HFFc6 (cell line): Measurements from ENCODE around the gene MEF2B. TPM values are rescaled to one million over a fixed set of nuclear protein-coding genes. Genes with fewer than 3 reads are reported as not detected.
"Not testable (repeated sequence)": the region's sequence is repeated elsewhere in the genome, so short reads cannot be mapped to it uniquely, and the experiment has no call there.

ENCODE experiments used
- DNase-seq: peaks from one replicate; pipeline ENCODE4 v3.0.0-alpha.2; 2018
- H3K27ac Mint-ChIP-seq: 2 replicates; pipeline ENCODE4 v1.8.0; 2020; ENCODE audit warnings: mild to moderate bottlenecking, mixed read lengths
- H3K27me3 Mint-ChIP-seq: 2 replicates; pipeline ENCODE4 v1.8.0; 2021; ENCODE audit warnings: mild to moderate bottlenecking, moderate library complexity, mixed read lengths; ENCODE audit not compliant: insufficient read depth
- H3K36me3 Mint-ChIP-seq: 2 replicates; pipeline ENCODE4 v1.8.0; 2021; ENCODE audit warnings: low read depth, mixed read lengths
- H3K4me1 Mint-ChIP-seq: 2 replicates; pipeline ENCODE4 v1.8.0; 2020; ENCODE audit warnings: low read depth, mixed read lengths
- H3K4me3 Mint-ChIP-seq: 2 replicates; pipeline ENCODE4 v1.8.0; 2020; ENCODE audit warnings: mild to moderate bottlenecking, moderate library complexity, mixed read lengths
- H3K9me3 Mint-ChIP-seq: 2 replicates; pipeline ENCODE4 v1.8.0; 2020; ENCODE audit warnings: mild to moderate bottlenecking, mixed read lengths
- total RNA-seq, 6 experiments: library from RNA; stranded (reverse); fragmentation: NEBNext Ultra II Directional; extraction: Animal tissue kit (Norgen Biotek cat#: 25700); gene quantifications; 2 replicates in 1 of 6; 3 replicates in 5 of 6; pipeline ENCODE4 v1.2.3, GENCODE V29; 2021
- TF ChIP-seq, protein P1 (sequence below): fragments of 200-600 bp; sonication (generic); IDR thresholded peaks from 2 replicates; pipeline ENCODE4 v1.5.0; 2021; ENCODE audit warnings: antibody characterized with exemption, mild to moderate bottlenecking

The MEF2B gene
- total RNA-seq, 6 experiments from 2014 or later = 0.20 to 1.9 (median 0.82) TPM

DNA sequence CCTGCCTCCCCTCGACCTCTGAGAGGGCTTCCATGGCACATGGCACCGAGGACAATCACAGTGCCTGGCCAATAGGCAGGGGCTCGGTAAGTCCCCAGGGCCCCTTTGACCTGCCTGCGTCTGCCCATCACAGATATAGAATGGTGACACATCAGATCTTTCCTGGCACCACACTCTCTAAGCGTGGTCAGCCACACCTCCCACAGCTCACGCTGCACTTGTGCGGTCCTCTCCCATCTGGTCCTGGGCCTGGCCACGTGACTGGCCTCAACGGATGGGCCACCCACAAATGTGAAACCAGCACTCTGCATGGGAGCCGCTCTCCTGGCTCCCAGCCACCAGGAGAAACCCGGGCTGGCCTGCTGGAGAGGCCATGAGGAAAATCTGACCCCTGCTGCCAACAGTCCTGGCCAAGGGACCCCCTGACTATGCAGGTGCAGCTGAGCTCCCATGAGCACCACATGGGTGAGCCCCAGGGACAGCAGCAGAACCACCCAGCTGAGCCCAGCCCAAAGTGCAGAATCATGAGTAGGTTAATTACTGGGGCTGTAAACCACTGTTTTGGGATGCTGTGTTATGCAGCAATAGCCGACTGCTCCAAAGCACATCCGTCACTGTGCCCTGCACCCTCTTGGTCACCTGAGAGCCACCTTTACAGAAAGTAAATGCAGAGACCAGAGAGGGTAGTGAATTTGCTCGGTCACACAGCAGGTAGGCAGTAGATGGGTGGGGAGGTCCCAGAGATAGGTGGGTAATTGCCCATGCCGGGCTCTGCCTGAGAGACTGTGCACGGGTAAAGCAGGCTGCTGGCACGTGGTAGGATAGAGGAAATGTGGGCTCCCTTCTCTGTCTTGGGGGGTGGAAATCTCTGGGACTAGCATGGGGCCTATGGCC is 9.7 kb upstream of the MEF2B start:
- TF ChIP-seq, protein P1, sequence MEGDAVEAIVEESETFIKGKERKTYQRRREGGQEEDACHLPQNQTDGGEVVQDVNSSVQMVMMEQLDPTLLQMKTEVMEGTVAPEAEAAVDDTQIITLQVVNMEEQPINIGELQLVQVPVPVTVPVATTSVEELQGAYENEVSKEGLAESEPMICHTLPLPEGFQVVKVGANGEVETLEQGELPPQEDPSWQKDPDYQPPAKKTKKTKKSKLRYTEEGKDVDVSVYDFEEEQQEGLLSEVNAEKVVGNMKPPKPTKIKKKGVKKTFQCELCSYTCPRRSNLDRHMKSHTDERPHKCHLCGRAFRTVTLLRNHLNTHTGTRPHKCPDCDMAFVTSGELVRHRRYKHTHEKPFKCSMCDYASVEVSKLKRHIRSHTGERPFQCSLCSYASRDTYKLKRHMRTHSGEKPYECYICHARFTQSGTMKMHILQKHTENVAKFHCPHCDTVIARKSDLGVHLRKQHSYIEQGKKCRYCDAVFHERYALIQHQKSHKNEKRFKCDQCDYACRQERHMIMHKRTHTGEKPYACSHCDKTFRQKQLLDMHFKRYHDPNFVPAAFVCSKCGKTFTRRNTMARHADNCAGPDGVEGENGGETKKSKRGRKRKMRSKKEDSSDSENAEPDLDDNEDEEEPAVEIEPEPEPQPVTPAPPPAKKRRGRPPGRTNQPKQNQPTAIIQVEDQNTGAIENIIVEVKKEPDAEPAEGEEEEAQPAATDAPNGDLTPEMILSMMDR = no peak
- H3K27ac Mint-ChIP-seq = no peak overlapping the region
- no peak overlapping the region for H3K4me3 Mint-ChIP-seq
- no peaks in the 10 kb centered on the region for H3K4me1 Mint-ChIP-seq
- no peaks in the 10 kb centered on the region; the same call in 1 of the 2 replicates for H3K9me3 Mint-ChIP-seq
- no peaks in the 10 kb centered on the region; the same call in 1 of the 2 replicates for H3K27me3 Mint-ChIP-seq
- peaks cover 30% of the 10 kb centered on the region for H3K36me3 Mint-ChIP-seq
- no peak for DNase-seq

DNA sequence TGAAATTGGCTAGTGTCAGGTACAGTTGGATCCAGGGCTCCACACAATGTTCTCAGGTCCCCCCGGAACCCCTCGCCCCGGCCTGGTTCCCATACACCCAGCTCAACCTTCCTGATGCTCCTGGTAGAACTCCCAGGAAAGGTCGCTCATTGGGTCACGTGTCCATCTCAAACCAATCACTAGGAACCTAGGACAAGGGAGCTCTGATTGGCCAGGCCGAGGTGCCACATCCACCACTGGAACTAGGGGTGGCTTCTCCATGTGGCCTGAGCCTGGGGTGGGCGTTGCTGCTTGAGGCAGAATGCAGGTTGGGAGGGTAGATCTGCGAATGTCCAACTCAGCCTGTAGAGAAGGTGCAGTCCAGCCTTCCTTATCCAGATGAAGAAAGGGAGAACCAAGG is 6.9 kb upstream of the MEF2B start:
- Mint-ChIP-seq H3K4me1 (no peaks in the 10 kb centered on the region), H3K36me3 (peaks cover 20% of the 10 kb centered on the region), H3K27me3 (no peaks in the 10 kb centered on the region; the same call in 1 of the 2 replicates), H3K27ac (no peak overlapping the region), H3K4me3 (no peak overlapping the region), H3K9me3 (no peaks in the 10 kb centered on the region; the same call in 1 of the 2 replicates)
- TF ChIP-seq, protein P1 = no peak
- no peak for DNase-seq

DNA sequence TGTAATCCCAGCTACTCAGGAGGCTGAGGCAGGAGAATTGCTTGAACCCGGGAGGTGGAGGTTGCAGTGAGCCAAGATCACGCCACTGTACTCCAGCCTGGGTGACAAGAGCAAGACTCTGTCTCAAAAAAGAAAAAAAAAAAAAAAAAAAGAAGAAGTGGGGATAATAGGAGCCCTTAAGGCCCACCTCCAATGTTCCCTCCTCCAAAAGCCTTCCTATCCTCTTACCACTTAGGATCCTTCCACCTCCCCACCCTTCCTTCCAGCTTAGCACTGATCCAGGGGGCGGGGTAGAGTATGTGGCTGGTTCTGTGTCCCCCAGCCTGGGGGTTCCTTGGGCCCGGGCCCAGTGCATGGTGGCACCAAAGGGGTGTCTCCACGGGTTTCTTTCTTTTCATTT is 3.2 kb upstream of the MEF2B start:
- not testable (repeated sequence) for H3K27ac Mint-ChIP-seq, H3K36me3 Mint-ChIP-seq, H3K4me3 Mint-ChIP-seq, H3K27me3 Mint-ChIP-seq, H3K9me3 Mint-ChIP-seq, DNase-seq, H3K4me1 Mint-ChIP-seq

DNA sequence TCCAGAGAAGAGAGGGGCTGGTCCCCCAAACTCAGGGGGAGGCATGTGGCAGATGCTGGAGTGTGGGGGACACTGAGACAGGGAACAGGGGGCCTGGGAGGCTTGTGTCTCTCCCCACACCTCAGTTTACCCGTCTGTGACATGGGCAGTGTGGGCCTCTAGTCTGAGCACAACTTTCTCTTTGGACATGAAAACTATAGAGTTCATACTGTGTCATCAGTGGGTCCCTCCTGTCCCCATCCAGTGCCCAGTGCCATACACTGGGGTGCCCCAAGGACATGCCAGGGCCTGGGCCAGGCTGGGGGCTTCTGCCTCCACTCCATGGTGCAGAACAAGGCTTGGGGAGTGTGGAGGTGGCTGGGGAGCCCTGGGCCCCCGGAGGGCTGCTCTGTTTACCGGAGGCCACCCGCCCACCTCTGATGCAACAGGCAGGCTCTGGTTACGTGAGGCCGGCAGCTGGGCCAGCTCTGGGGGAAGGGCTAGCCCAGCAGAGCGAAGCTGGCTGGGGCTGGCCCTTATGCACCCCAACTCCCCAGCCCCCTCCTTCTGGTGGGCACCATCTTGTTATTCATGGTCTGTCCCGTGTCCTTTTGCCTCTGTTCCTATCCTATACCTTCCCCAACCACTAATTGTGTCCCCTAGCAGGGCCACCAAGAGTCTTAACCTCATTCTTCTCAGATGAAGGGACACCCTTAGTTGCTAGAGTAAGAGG is 1.9 kb upstream of the MEF2B start:
- Mint-ChIP-seq H3K27ac (no peak overlapping the region), H3K9me3 (no peaks in the 10 kb centered on the region), H3K4me1 (no peaks in the 10 kb centered on the region), H3K36me3 (peaks cover 3% of the 10 kb centered on the region; the same call in 1 of the 2 replicates), H3K27me3 (no peaks in the 10 kb centered on the region; the same call in 1 of the 2 replicates), H3K4me3 (no peak overlapping the region)
- TF ChIP-seq, protein P1 = no peak
- DNase-seq = no peak

DNA sequence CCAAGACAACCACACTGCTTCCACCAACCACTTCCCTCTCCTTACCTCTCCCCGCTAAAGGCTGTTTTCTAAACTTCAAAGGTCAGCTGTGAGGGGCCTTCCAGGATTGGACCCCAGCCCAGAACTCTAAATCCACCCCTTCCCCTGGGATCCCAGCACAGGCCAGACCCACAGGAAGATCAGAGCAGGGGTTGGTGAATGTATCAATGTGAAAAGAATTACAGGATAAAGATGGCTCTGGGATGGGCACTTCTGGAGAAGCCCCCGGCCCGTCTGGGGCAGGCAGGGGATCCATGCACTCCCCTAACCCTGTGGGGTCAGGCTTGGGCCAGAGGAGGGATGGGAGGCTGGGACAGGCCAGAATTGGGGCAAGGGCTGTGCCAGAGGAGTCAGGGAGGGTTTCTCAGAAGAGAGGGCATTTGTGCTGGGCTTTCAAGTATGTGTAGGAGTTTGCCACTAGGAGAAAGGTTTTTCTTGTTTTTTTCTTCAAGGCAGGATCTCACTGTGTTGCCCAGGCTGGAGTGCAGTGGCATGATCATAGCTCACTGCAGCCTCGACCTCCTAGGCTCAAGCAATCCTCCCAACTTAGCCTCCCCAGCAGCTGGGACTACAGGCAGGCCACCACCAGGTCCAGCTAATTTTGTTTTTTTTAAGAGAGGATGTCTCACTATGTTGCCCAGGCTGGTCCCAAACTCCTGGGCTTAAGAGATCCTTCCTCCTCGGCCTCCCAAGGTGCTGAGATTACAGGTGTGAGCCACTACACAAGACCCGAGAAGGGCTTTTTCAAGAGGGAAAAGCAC is 1.0 kb upstream of the MEF2B start:
- no peaks in the 10 kb centered on the region for H3K36me3 Mint-ChIP-seq
- TF ChIP-seq, protein P1 = no peak
- H3K27ac Mint-ChIP-seq = no peak overlapping the region
- H3K27me3 Mint-ChIP-seq = no peaks in the 10 kb centered on the region; the same call in 1 of the 2 replicates
- no peaks in the 10 kb centered on the region for H3K4me1 Mint-ChIP-seq
- no peak overlapping the region for H3K4me3 Mint-ChIP-seq
- H3K9me3 Mint-ChIP-seq = no peaks in the 10 kb centered on the region
- DNase-seq = no peak
